ENCODE data around the gene OR2A2.
"Not testable (repeated sequence)": the region's sequence is repeated elsewhere in the genome, so short reads cannot be mapped to it uniquely, and the experiment has no call there.

OR2A2 gene, protein sequence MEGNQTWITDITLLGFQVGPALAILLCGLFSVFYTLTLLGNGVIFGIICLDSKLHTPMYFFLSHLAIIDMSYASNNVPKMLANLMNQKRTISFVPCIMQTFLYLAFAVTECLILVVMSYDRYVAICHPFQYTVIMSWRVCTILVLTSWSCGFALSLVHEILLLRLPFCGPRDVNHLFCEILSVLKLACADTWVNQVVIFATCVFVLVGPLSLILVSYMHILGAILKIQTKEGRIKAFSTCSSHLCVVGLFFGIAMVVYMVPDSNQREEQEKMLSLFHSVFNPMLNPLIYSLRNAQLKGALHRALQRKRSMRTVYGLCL

DNA sequence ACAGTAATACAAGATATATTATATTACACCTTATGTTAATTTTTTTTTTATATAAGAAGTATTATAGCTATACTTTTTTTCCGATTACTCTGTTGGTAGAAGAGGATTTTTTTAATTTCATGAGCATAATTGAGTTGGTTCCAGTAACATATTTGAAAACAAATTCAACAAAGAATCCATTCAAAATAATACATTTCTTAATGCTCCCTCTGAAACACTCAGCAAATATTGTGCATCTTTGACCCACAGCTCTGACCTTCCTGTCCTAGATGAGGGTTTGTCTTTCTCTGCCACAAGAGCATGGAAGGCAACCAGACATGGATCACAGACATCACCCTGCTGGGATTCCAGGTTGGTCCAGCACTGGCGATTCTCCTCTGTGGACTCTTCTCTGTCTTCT, at the start of gene OR2A2:
Gene OR2A2, plus strand, starts transcription at position 301 of the 400 bp plus-strand sequence. Its CDS starts 0 bp downstream, at position 301.
- H3K27ac ChIP-seq = no peak within 1 kb of the TSS
- DNase-seq (ENCODE audit: low read depth, low spot score) = no peak

GRCh38 chr7:144063710-144064109, 45.7 kb upstream of the OR2A2 start:
- no peak for DNase-seq (ENCODE audit: low read depth, low spot score)

DNA sequence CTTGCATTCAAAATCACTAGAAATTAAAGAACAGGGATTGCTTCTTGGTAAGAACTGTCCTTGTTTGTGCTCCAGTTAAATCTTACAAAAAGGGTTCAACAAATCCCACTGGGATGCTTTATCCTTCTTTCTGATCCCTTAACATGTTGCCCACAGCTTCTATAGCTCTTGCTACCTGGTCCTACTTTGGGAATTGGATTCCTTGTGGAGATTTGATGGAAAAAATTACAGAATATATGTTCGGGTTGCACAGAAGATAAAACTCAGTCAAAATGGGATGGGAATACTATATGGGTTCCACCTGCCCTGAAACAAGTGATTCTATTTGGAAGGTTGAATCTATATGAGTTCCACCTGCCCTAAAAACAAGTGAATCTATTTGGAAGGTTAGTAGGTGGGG, 39.9 kb upstream of the OR2A2 start, which contains the start of gene OR2A25:
Gene OR2A25, plus strand, starts transcription at position 301 of the 400 bp plus-strand sequence. CDS start 4,409 bp downstream, outside the sequence.
- no peak within 1 kb of the TSS for H3K27ac ChIP-seq
- no peak for DNase-seq (ENCODE audit: low read depth, low spot score)

More at GRCh38 chr7:144063710-144064109, 45.7 kb upstream of the OR2A2 start:
- no peak overlapping the region for H3K27ac ChIP-seq

GRCh38 chr7:144069953-144070352, 39.4 kb upstream of the OR2A2 start:
- DNase-seq (ENCODE audit: low read depth, low spot score) = no peak
- H3K27ac ChIP-seq = no peak overlapping the region

- H3K27ac ChIP-seq = no peak overlapping the region
- no peak for DNase-seq (ENCODE audit: low read depth, low spot score)
These were observed 35.0 kb upstream of the OR2A2 start for GRCh38 chr7:144074374-144074773.

DNA sequence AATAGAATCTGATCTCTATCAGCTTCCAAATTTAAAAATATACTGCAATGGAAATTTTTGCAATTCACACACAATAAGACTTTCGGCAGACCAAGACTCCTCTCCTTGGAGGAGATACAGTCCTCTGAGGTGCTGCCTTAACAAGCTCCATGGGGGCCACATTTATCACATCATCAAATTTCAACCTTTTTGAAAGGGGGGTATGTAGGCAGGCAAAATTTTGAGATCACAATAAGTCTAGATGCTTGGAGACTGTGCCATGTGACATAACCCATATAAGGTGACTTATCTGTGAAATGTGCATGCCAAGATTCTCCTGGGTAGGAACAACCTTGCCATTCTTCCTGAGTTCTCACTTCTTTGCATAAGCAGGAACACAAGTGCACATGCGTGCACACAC, 23.4 kb upstream of the OR2A2 start, which contains the start of gene OR2A12:
Gene OR2A12, plus strand, starts transcription at position 301 of the 400 bp plus-strand sequence. CDS start 8,830 bp downstream, outside the sequence.
- DNase-seq (ENCODE audit: low read depth, low spot score) = no peak

DNA sequence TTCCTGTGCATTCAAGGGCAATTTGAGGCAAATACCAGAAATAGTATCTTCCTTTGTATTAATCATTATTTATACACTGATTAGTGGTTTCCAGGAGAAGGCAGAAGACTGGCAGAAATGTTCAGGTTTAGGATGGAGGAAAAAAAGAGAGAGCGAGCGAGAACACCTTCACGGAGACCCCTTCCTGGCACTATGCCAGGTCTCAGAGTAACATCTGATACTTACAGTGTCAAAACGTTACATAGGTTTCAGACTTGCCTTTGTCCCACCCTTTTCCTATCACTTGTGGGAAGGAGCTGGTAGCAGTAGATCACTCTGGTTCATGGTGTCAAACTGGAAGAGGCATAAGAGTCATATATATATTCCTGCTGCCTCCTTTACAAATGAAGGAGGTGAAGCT, 22.7 kb upstream of the OR2A2 start:
- no peak overlapping the region for H3K27ac ChIP-seq

More for the DNA sequence above, 23.4 kb upstream of the OR2A2 start, which contains the start of gene OR2A12:
- H3K27ac ChIP-seq = no peak within 1 kb of the TSS

DNA sequence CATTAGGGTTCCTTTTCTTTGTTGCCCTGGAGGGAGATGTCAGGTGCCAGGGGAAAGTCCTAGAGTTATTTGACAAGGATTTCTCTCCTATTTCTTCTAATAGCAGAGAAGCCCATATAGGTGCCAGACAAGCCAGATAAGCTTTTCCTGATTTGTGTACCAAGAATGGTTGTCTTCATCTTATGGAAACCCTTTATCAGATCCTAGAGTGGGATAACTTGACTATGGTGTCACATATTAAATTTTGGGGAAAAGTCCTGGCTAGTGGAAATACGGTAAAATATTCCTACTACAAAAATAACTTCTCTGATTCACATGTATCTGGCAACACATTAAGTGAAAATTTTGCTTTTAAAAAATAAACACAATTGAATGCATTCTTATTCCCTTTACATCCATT, 22.2 kb upstream of the OR2A2 start:
- no peak overlapping the region for H3K27ac ChIP-seq

More for the DNA sequence above, 22.7 kb upstream of the OR2A2 start:
- no peak for DNase-seq (ENCODE audit: low read depth, low spot score)

GRCh38 chr7:144090667-144091066, 18.7 kb upstream of the OR2A2 start:
- DNase-seq (ENCODE audit: low read depth, low spot score) = no peak

More for the DNA sequence above, 22.2 kb upstream of the OR2A2 start:
- no peak for DNase-seq (ENCODE audit: low read depth, low spot score)

GRCh38 chr7:144098776-144099175, 10.6 kb upstream of the OR2A2 start:
- no peak for DNase-seq (ENCODE audit: low read depth, low spot score)
- no peak overlapping the region for H3K27ac ChIP-seq

More at GRCh38 chr7:144090667-144091066, 18.7 kb upstream of the OR2A2 start:
- no peak overlapping the region for H3K27ac ChIP-seq

GRCh38 chr7:144100607-144101006, 8.8 kb upstream of the OR2A2 start:
- DNase-seq (ENCODE audit: low read depth, low spot score) = no peak
- H3K27ac ChIP-seq = no peak overlapping the region

DNA sequence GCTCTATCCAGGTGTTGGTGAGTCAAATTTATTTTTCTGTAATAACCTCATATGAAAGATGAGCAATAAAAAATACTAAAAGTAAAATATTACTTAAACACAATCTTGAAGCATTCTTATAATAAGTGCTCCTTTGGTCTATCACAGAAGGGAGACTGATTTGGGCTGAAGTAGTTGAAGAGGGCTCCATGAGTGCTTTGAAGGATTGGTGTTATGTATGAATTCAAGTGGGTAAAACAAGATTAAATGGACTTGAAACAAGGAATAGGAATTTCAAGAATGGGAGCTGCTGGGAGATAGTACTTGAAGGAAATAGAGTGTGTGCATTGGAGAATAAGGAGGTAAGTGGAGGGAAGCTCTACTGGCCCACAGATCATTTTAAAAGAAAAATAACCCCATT, 7.3 kb upstream of the OR2A2 start:
- DNase-seq (ENCODE audit: low read depth, low spot score) = no peak
- no peak overlapping the region for H3K27ac ChIP-seq

GRCh38 chr7:144105211-144105610, 4.2 kb upstream of the OR2A2 start:
- H3K27ac ChIP-seq = no peak overlapping the region
- no peak for DNase-seq (ENCODE audit: low read depth, low spot score)

DNA sequence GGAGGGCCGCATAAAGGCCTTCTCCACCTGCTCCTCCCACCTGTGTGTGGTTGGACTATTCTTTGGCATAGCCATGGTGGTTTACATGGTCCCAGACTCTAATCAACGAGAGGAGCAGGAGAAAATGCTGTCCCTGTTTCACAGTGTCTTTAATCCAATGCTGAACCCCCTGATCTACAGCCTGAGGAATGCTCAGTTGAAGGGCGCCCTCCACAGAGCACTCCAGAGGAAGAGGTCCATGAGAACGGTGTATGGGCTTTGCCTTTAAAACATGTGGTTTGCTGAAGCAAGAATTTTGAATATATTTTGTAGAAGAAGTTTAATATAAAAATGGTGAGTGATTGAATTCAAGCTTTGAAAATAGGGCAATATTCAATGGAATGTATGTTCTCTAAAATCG, 889 bp downstream of the OR2A2 start:
- DNase-seq (ENCODE audit: low read depth, low spot score) = no peak
- H3K27ac ChIP-seq = no peak overlapping the region

GRCh38 chr7:144113651-144114050, 4.3 kb downstream of the OR2A2 start:
- H3K27ac ChIP-seq = no peak overlapping the region
- no peak for DNase-seq (ENCODE audit: low read depth, low spot score)

- H3K27ac ChIP-seq = no peak overlapping the region
- DNase-seq (ENCODE audit: low read depth, low spot score) = no peak
These were observed 9.0 kb downstream of the OR2A2 start for GRCh38 chr7:144118341-144118740.

- no peak within 1 kb of the TSS for H3K27ac ChIP-seq
- no peak for DNase-seq (ENCODE audit: low read depth, low spot score)
These were observed 13.5 kb downstream of the OR2A2 start, which contains the start of gene OR2A14 for GRCh38 chr7:144122876-144123275. Gene OR2A14, plus strand, starts transcription at chr7:144123176. Its CDS starts 5,937 bp downstream, at chr7:144129113.

- peak; percentile 40 for DNase-seq (ENCODE audit: low read depth, low spot score)
- H3K27ac ChIP-seq = no peak overlapping the region
These were observed 18.4 kb downstream of the OR2A2 start for GRCh38 chr7:144127714-144128334.

DNA sequence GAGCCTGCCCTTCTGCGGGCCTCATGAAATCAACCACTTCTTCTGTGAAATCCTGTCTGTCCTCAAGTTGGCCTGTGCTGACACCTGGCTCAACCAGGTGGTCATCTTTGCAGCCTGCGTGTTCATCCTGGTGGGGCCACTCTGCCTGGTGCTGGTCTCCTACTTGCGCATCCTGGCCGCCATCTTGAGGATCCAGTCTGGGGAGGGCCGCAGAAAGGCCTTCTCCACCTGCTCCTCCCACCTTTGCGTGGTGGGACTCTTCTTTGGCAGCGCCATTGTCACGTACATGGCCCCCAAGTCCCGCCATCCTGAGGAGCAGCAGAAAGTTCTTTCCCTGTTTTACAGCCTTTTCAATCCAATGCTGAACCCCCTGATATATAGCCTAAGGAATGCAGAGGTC, 20.2 kb downstream of the OR2A2 start:
- DNase-seq (ENCODE audit: low read depth, low spot score); H3K27ac ChIP-seq: not testable (repeated sequence)

GRCh38 chr7:144130730-144131129, 21.3 kb downstream of the OR2A2 start:
- no peak for DNase-seq (ENCODE audit: low read depth, low spot score)
- H3K27ac ChIP-seq = no peak overlapping the region

DNA sequence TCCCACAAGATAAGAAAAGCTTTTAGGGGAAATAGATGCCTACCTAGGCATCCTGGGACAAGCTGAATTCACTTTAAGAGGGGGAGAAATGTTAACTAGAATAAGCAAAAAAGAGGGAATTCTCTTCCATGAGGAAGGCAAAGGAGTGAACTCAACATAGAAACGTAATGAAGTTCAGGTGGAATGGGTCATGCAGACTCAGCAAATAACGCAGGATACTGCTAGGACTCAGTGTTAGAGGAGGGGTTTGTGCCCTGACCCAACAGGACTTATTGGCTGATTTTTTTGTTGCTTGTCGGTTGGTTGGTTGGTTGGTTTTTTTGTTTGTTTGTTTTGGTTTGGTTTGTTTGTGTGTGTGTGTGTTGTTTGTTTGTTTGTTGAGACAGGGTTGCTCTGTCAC, 22.9 kb downstream of the OR2A2 start:
- DNase-seq (ENCODE audit: low read depth, low spot score) = no peak
- H3K27ac ChIP-seq = no peak overlapping the region
